AML-193 (cell line): ENCODE results near the gene YJEFN3.
A peak's percentile ranks its signal among the peaks of the same experiment; 100 is the strongest.

Source experiments
- DNase-seq, 2 experiments: peaks; one replicate each; lab custom pipeline; 2025; lab: John Stamatoyannopoulos, UW

The YJEFN3 gene

GRCh38 chr19:19554074-19555023, 25.6 kb downstream of the YJEFN3 start:
- peak; percentile 31 to 35 for DNase-seq

- DNase-seq, result no peak
These were observed 29.3 kb downstream of the YJEFN3 start for GRCh38 chr19:19558055-19558454.

- no peak for DNase-seq
These were observed 29.9 kb downstream of the YJEFN3 start for GRCh38 chr19:19558636-19559035.

GRCh38 chr19:19559931-19560330, 31.2 kb downstream of the YJEFN3 start:
- no peak for DNase-seq

GRCh38 chr19:19561946-19562664, 33.4 kb downstream of the YJEFN3 start:
- no peak for DNase-seq

GRCh38 chr19:19562665-19563347, 34.1 kb downstream of the YJEFN3 start:
- peak in 1 of 2 experiments; percentile 3 for DNase-seq

GRCh38 chr19:19563348-19563848, 34.7 kb downstream of the YJEFN3 start:
- DNase-seq, result no peak

- no peak for DNase-seq
These were observed 37.6 kb downstream of the YJEFN3 start for GRCh38 chr19:19566306-19566705.

GRCh38 chr19:19567391-19567790, 38.7 kb downstream of the YJEFN3 start:
- DNase-seq, result no peak

- no peak for DNase-seq
These were observed 40.4 kb downstream of the YJEFN3 start for GRCh38 chr19:19568802-19569756.

- no peak for DNase-seq
These were observed 41.9 kb downstream of the YJEFN3 start for GRCh38 chr19:19570571-19570970.

GRCh38 chr19:19571071-19571786, 42.5 kb downstream of the YJEFN3 start:
- DNase-seq, result no peak

- no peak for DNase-seq
These were observed 46.7 kb downstream of the YJEFN3 start for GRCh38 chr19:19575411-19575810.

GRCh38 chr19:19578252-19578651, 49.5 kb downstream of the YJEFN3 start:
- no peak for DNase-seq

- no peak for DNase-seq
These were observed 51.0 kb downstream of the YJEFN3 start for GRCh38 chr19:19579533-19580361.

GRCh38 chr19:19580418-19580817, 51.7 kb downstream of the YJEFN3 start:
- no peak for DNase-seq

- no peak for DNase-seq
These were observed 52.7 kb downstream of the YJEFN3 start for GRCh38 chr19:19581391-19581790.

- no peak for DNase-seq
These were observed 53.8 kb downstream of the YJEFN3 start for GRCh38 chr19:19582471-19582870.

GRCh38 chr19:19584356-19584755, 55.6 kb downstream of the YJEFN3 start:
- DNase-seq, result no peak
